NB4 (cell line): ENCODE measurements around the gene BPIFB6.

Experiments
- CTCF ChIP-seq: IDR thresholded peaks from one replicate; pipeline ENCODE4 v1.5.1; 2012; ENCODE audit warnings: low read depth, low read length
- POLR2A ChIP-seq: IDR thresholded peaks from 2 replicates; pipeline ENCODE4 v1.6.1; 2011; ENCODE audit warnings: mild to moderate bottlenecking; ENCODE audit not compliant: insufficient read length; ENCODE audit errors: extremely low read depth

- no peak for TF ChIP-seq CTCF
- no peak for TF ChIP-seq POLR2A
Observed at GRCh38 chr20:33030076-33030475, 1.4 kb upstream of the BPIFB6 start.
